ENCODE results near the gene PAX4. TPM values are rescaled to one million over a fixed set of nuclear protein-coding genes. Genes with fewer than 3 reads are reported as not detected.

PAX4 gene
- total RNA-seq, 1 experiment from 2014 or later, result not detected

DNA sequence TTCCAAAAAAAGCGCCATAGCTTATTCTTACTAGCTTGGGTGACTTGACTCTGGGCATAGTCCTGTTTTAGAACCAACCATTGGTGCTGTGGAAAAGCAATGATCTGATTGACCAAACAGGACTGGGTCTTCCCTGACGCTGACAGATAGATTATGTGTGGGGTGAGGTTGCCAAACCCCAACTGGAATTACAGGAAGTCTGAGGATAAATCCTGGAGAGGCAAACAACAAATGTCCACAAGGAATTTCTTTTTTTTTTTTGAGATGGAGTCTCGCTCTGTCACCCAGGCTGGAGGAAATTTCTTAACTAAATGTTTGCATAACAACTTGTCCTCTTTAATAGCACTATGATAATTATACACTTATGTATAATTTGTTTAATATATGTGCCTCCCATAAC is 51.7 kb downstream of the PAX4 start:
- Histone ChIP-seq H4K5ac (ENCODE audit: insufficient read length, low read depth, low read length) (no peak overlapping the region), H3T11ph (ENCODE audit: low read length) (no peak overlapping the region), H3K79me1 (ENCODE audit: insufficient read depth, low read depth, low read length, poor library complexity, severe bottlenecking) (no peaks in the 10 kb centered on the region), H3K4me2 (ENCODE audit: insufficient read depth, insufficient read length, low read length) (no peak overlapping the region), H3K79me2 (ENCODE audit: insufficient read depth, low read length) (no peaks in the 10 kb centered on the region), H2BK12ac (ENCODE audit: insufficient read length, low read depth, low read length) (no peak overlapping the region), H3K56ac (ENCODE audit: insufficient read length, low read depth, low read length) (no peak overlapping the region), H3K9me3 (ENCODE audit: control insufficient read depth, low read depth, low read length) (no peaks in the 10 kb centered on the region), H3K23me2 (ENCODE audit: insufficient read length, low read depth, low read length, poor library complexity, severe bottlenecking) (no peaks in the 10 kb centered on the region), H3K9ac (ENCODE audit: extremely low read depth, insufficient read length, low read length) (no peak overlapping the region), H4K8ac (replicated peaks; ENCODE audit: insufficient read length, low read depth, low read length) (no peak overlapping the region), H3K23ac (ENCODE audit: insufficient read length, low read depth, low read length) (no peak overlapping the region), H3K14ac (ENCODE audit: insufficient read depth, low read length) (no peak overlapping the region), H2BK15ac (ENCODE audit: low read depth, low read length) (no peak overlapping the region), H2AK5ac (ENCODE audit: insufficient read length, low read length) (no peak overlapping the region), H3K27ac (ENCODE audit: insufficient read length, low read depth, low read length) (no peak overlapping the region), H4K20me1 (ENCODE audit: control insufficient read depth, insufficient read depth, insufficient read length) (no peaks in the 10 kb centered on the region), H3K27me3 (ENCODE audit: insufficient read depth, low read length) (no peaks in the 10 kb centered on the region), H3K18ac (ENCODE audit: insufficient read length, low read depth, low read length) (no peak overlapping the region), H4K91ac (ENCODE audit: insufficient read length, low read depth, low read length) (no peak overlapping the region), H2AFZ (ENCODE audit: low read length) (no peak overlapping the region), H2BK5ac (ENCODE audit: insufficient read length, low read length) (no peak overlapping the region), H2BK120ac (ENCODE audit: low read depth, low read length, poor library complexity, severe bottlenecking) (no peak overlapping the region), H3K4ac (ENCODE audit: low read depth, low read length) (no peak overlapping the region), H3K4me1 (ENCODE audit: insufficient read depth, low read length) (no peaks in the 10 kb centered on the region), H2BK20ac (ENCODE audit: low read depth, low read length, poor library complexity, severe bottlenecking) (no peak overlapping the region)
- no peak for TF ChIP-seq CTCF (conservative IDR thresholded peaks at IDR 0.05)
- no peak overlapping the region for H3K4me3 Mint-ChIP-seq
- peaks cover 5% of the 10 kb centered on the region; the same call in 1 of the 2 replicates for H3K27me3 Mint-ChIP-seq (ENCODE audit: low read depth)
- H3K9me3 Mint-ChIP-seq, result peaks cover 0 to 3% of the 10 kb centered on the region in 2 experiments; a peak in 2 of 5 replicates
- no CpG with 5 or more reads among the region's 3 CpGs for WGBS (ENCODE audit: extremely low coverage, insufficient read length, low lambda C conversion rate)
- no peaks in the 10 kb centered on the region for H3K4me1 Mint-ChIP-seq
- no peaks in the 10 kb centered on the region for H3K36me3 Mint-ChIP-seq (ENCODE audit: insufficient read depth in 1 of 3, low read depth in 3 of 3)
- no peak for DNase-seq
- no peak overlapping the region for H3K27ac Mint-ChIP-seq

Other genes with a start within 250 kb of the PAX4 start
- gene ZNF800, start 225.4 kb downstream of the PAX4 start, total RNA-seq (2021), result 9.7 and 11.0 TPM in 2 replicates
- 16.8 and 18.4 TPM in 2 replicates for gene GCC1, start 32.5 kb downstream of the PAX4 start, total RNA-seq (2021)
- 169 and 177 TPM in 2 replicates for gene ARF5, start 29.7 kb downstream of the PAX4 start, total RNA-seq (2021)
- 0.94 and 1.7 TPM in 2 replicates for gene FSCN3, start 24.4 kb downstream of the PAX4 start, total RNA-seq (2021)
- gene SND1, start 34.1 kb upstream of the PAX4 start, total RNA-seq (2021), result 218 and 225 TPM in 2 replicates